ENCODE measurements around the gene MDH1.
"Not testable (repeated sequence)": the region's sequence is repeated elsewhere in the genome, so short reads cannot be mapped to it uniquely, and the experiment has no call there.

The MDH1 gene

GRCh38 chr2:63589148-63589958, 590 bp downstream of the MDH1 start:
- no peak for DNase-seq

- DNase-seq: no peak
Observed at GRCh38 chr2:63590626-63591408, 2.1 kb downstream of the MDH1 start.

GRCh38 chr2:63591566-63592175, 2.9 kb downstream of the MDH1 start:
- DNase-seq: no peak

GRCh38 chr2:63594660-63595059, 5.9 kb downstream of the MDH1 start:
- DNase-seq: no peak

GRCh38 chr2:63596401-63596883, 7.7 kb downstream of the MDH1 start:
- no peak for DNase-seq

- no peak for DNase-seq
Observed at GRCh38 chr2:63598981-63599380, 10.2 kb downstream of the MDH1 start.

GRCh38 chr2:63600881-63601460, 12.2 kb downstream of the MDH1 start:
- DNase-seq: no peak

GRCh38 chr2:63604666-63605065, 15.9 kb downstream of the MDH1 start:
- no peak for DNase-seq

GRCh38 chr2:63608865-63609264, 20.1 kb downstream of the MDH1 start:
- DNase-seq: not testable (repeated sequence)

GRCh38 chr2:63610525-63610924, 21.8 kb downstream of the MDH1 start:
- DNase-seq: no peak

GRCh38 chr2:63613391-63613901, 24.7 kb downstream of the MDH1 start:
- no peak for DNase-seq

- no peak for DNase-seq
Observed at GRCh38 chr2:63614448-63614968, 25.7 kb downstream of the MDH1 start.

GRCh38 chr2:63614983-63615945, 26.5 kb downstream of the MDH1 start:
- DNase-seq: no peak

- no peak for DNase-seq
Observed at GRCh38 chr2:63617366-63617765, 28.6 kb downstream of the MDH1 start.

- DNase-seq: no peak
Observed at GRCh38 chr2:63619328-63619727, 30.6 kb downstream of the MDH1 start.

- no peak for DNase-seq
Observed at GRCh38 chr2:63622751-63623150, 34.0 kb downstream of the MDH1 start.

GRCh38 chr2:63623763-63624162, 35.0 kb downstream of the MDH1 start:
- DNase-seq: not testable (repeated sequence)

- no peak for DNase-seq
Observed at GRCh38 chr2:63627866-63628265, 39.1 kb downstream of the MDH1 start.

GRCh38 chr2:63628403-63628942, 39.7 kb downstream of the MDH1 start:
- DNase-seq: no peak

- no peak for DNase-seq
Observed at GRCh38 chr2:63631501-63631900, 42.7 kb downstream of the MDH1 start.

GRCh38 chr2:63632382-63632781, 43.6 kb downstream of the MDH1 start:
- DNase-seq: no peak

Data from stimulated activated CD4-positive, alpha-beta T cell treated with anti-CD3 and anti-CD28 coated beads, Interleukin-12 subunit alpha, Interleukin-12 subunit beta, amount 100 ng/mL, for 4 hours (primary cell).